Activated T-cell treated with anti-CD3 and anti-CD28 coated beads for 24 hours (primary cell): ENCODE measurements around the gene PRELID1.

Source experiments
- DNase-seq: peaks from one replicate; pipeline ENCODE4 v3.0.0-alpha.2; 2020; ENCODE audit warnings: low read depth

Gene PRELID1

DNA sequence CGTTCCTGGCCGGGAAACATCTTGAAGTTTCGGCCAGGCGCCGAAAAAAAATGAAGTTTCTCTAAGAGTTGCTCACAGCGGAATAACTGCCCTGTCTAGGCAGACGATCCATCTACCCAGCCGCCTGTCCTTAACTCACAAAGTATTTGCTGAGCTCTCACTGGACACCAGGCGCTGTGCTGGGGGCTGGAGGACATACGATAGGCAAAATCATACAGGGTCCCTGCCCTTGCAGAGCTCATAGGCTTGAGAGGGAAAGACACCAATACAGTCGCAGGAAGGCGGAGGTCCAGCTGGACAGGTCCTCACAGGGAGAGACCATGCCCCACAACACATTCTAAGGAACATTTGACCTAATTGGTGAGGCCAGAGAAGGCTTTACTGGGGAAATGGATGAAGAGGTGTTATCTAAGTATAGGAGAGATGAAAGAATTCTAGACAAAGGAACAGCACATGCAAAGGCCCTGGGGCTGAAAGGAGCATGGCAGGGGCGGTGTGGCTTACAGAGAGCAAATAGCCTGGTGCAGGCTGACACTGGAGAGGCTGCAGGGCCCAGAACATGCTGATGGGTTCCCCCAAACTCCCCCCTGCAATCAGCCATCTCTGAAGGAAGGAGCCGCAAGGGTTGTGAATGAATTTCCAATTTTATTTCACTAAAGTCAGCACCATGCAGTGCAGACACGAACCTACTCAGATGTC lies 10.1 kb downstream of the PRELID1 start:
- DNase-seq, result no peak

DNA sequence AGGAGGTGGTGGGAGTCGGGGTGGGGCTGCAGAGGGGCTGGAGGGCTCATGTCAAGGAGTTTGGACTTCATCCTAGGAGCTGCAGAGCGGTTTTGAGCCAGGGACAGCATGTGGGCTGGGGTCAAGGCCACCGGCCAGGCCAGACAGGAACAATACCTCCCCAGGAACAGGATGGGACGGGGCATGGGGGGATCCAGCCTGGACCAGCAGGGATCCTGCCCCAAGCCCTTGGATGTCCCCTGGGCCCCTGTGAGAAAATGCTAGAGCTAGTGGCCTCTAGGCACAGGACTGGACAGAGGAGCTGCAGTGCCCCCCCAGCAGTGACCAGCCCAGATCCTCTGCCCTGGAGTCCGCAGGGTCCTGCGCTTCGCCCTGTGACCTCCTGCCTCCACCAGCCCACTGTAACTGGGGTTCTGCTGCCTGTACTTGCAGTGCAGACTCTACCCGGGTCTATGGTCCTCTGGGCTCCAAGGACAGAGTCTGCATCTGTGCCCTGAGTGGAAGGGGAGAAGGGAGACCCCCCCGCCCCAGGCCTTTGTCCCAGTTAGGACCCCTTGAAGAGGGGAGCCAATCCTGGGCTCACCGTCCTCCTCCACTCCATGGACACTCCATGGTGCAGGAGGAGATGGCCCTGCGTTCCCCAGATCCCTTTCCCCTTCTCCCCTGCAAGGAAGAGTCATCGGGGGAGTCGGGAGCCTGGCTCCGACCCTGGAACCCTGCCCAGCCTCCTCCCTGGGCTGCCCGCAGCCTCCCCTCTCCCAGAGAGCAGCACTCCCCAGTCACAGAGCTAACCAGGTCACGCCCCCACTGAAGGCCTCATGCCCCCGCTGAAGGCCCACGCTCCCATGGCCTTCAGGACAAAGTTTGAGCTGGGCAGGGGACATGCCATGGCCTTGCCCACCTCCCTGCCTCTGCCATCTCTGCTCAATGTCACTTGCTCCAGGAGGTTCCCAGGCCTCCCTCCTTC lies 11.1 kb downstream of the PRELID1 start:
- no peak for DNase-seq

DNA sequence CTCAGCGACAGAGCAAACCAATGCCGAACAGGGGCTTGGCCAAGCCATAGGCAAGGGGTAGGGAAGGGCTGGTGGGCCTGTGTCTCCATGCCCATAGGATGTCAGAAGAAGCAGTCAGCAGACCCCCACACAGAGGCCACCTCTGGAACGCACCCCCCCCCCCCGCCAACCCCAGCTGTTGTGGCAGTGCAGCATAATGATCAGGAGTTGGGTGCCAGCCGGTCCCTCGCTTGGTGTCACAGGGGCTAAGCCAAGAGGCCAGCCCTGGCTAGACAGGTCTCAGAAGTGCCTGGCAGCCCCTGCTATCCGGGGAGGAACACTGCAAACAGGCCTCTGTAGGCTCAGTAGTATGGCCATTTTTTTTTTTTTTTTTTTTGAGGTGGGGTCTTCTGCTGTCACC lies 11.8 kb downstream of the PRELID1 start:
- no peak for DNase-seq

DNA sequence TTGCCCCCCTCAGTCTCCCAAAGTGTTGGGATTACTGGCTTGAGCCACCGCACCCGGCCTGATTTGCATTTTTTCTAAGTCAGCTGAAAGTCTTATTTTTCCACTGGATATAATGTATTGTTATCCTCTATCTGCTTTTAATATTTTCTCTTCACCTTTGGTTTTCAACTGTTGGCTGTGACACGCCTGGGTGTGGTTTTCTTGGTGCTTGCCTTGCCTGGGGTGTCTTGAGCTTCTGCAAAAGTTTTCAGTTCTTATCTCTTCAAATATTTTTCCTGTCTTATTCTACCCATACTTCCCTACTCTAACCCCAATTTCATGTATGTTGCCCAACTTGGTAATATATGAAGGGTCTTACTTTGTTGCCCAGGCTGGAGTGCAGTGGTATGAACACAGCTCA lies 12.4 kb downstream of the PRELID1 start:
- no peak for DNase-seq

DNA sequence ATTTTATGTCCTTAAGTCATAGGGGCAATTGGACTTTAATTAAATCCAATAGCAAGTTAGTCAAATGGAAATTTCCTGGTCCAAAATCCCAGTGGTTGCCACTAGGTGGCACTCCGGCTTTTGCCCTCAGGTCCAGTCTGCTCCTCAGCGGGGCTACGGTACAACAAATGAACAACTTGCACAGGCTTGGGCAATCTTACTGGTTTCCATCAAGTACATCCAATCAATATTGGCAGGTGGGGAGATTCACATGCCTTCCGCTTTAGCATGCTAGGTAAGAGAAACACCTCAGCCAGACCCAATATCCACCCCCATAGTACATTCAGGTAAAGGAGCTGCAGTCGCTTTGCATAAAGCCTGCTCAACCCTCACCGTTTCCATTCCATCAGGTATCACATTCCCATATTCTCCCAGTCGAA lies 14.4 kb downstream of the PRELID1 start:
- DNase-seq, result peak; percentile 61

DNA sequence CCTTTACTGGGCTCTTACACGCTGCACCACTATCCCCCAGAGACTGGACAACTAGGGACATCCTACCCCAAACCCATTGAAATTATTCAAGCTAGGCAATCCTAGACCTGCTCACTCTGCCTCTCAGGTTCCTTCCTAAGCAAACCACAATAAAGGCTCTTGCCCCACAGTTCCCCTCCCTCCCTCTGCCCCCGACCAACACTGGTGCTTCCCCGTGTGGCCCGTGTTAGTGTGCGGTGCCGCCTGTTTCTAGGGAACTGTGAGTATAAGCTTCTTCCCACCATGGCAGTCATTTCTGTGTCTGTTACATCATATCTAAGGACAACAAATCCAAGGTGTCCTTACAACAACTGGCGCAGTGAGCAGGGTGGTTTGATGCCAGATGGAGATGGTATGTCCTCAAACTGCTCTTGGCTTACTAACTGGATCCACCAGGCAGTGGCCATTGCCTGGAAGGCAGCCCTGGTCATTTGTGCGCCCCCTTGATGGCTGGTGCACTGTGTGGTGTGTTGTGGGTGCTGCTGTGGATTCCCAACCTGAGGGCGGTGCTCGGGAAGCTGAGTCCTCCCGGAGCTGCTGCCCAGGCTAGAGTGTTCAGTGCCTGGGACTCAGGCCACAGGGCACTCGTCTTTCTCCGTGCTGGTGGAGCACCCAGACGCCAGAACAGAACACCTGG lies 16.5 kb downstream of the PRELID1 start:
- no peak for DNase-seq

DNA sequence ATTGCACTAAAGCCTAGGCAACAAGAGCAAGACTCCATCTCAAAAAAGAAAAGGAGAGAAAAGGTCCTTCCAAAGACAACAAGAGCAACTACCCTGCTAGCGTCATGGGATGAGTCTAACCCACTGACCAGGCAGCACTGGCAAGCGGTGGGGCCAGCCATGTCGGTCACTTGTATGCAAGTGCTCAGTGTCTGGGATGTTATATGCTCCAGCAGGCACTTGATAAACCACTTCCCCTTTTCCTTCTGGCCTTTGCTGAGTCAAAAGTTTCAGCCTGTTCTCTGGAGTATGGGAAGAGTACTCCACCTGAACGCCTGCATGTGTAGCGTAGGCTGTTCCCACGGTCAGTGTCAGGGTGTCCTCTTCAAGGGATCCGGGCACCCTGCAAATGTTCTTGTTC lies 17.3 kb downstream of the PRELID1 start:
- DNase-seq, result no peak

DNA sequence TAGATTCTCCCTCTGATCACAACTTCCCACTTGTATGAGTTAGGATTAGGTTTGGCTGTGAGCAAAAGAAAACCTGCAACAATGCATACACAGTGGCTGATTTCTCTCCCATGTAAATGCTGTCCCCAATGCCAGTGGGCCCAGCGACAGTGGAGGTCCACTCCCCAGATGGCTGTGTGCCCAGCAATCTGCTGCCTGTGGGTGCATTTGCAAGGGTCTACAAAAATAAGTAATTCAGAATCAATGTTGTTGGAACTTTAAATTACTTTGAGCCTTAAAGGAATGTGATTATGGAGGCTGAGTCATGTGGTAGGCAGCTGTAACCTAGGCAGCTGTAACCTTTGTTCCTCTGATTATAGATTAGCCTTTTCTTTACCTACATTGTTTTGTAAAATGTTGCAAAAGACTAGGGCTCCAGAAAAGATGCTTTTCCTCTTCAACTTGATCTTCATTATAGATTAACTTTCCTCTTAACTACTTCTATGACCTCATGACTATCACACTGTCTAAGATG lies 22.3 kb downstream of the PRELID1 start:
- no peak for DNase-seq

DNA sequence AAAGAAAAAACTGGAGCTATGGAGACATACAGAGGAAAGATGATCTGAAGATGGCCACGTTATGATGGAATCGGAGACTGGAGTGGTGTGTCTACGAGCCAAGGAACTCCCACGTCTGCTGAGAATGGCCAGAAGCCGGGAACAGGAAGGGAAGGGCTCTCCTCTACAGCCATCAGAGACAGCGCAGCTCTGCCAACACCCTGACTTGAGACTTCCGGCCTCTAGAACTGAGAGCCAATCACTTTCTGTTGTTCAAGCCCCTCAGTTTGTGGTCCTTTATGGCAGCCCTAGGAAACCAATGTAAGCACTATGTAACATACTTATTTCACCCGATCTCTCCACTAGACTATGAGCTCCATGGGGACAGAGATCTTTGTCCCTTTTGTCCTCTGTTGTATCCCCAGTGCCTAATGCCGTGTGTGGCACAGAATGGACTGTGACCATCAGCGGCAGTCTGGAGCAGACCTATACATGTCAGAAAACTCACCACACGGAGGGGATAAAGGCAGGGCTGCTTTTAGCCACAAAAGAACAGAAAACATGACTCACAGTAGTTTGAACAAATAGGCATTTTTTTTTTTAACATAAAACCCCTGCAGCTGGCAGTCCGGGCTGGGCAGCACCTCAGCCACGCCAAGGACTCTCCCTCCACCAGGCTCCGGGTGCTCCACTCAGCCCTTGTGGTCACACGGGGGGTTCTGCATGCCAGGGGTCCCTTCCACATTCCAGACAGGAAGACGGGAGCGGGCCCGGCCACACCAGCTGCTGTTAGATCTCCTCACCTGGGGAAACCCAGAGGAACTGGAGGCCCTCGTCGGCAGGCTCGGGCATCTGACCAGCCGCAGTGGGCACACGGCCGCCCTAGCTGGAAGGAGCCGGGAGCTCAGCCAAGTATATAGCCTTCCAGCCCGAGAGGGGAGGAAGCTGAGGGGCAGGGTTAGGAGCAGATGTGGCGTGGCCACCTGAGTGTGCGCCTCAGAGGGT lies 24.2 kb downstream of the PRELID1 start:
- DNase-seq, result no peak

DNA sequence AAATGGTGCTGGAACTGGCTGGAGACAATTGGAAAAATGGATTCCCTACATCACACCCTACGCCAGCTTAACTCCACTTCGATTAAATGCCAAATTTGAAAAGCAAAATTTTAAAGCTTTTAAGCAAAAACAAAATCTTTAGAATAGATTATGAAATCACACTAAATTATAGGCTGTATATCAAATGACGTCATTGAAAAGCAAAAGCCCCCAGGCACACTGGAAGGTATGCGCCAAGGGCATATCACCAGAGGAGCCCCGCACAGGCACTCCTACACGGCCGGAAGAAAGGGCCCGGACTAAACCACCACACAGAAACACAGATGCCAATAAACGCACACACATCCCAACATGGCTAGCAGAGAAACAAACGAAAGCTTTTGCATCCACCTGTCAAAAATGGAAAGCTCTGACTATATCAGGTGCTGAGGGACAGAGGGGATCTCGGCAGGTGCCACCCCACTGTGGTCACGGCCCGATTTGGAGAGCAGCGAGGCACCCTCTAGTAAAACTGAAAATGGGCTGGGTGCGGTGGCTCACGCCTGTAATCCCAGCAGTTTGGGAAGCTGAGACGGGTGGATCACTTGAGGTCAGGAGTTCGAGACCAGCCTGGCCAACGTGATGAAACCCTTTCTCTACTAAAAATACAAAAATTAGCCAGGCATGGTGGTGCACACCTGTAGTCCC lies 25.1 kb downstream of the PRELID1 start:
- DNase-seq, result no peak

DNA sequence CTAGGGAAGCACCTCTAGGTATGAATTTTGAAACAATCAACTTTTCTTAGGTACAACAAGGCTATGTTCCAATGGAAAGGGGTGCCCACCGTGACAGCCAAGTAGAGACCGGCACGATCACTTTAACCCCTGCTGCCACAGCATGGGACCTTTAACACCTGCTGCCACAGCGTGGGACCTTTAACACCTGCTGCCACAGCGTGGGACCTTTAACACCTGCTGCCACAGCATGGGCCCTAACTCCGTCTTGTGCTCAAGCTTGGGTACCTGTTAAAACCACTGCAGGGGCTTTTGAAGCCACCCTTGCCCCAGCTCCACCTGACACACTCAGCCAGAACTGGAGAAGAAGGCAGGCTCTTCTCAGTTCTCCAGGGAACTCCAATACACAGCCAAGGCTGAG lies 26.3 kb downstream of the PRELID1 start:
- no peak for DNase-seq

DNA sequence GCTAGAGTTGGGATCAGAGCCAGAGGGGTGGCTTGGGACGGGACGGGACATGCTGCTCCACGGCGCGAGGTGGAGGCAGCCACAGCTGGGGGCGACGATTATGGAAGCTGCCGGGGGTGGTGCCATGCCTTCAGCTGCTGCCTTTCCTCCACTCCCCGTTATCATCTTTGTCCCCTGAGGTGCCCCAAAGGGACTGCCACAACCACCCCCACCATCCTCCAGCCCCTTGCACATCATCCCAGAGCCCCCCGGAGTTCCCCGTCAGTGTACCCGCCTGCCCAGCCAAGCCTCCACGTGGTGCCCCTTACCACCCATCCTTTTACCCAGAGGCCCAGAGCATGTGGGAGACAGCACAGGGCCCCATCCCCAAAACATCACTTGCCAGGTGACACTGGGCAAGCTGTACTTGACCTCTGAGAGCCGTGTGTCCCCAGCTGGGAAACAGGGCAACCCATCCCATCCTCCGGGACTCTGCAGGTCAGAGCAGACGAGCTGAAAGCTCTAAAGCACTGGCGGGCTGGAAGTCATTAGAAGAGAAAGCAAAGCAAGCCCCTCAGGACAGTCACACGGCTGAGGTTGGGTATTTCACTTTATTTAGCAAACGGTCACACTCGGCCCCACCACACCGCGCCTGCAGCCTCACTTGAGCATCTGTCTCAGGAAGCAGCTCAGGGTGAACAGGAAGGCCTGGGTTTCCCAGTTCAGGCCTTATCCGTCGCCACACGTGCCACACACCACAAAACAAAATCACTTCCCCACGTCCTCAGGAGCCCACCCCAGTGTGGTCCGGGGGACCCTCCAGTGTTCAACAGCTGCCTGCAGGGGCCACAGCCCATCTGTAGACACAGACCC lies 27.6 kb downstream of the PRELID1 start:
- DNase-seq, result no peak

DNA sequence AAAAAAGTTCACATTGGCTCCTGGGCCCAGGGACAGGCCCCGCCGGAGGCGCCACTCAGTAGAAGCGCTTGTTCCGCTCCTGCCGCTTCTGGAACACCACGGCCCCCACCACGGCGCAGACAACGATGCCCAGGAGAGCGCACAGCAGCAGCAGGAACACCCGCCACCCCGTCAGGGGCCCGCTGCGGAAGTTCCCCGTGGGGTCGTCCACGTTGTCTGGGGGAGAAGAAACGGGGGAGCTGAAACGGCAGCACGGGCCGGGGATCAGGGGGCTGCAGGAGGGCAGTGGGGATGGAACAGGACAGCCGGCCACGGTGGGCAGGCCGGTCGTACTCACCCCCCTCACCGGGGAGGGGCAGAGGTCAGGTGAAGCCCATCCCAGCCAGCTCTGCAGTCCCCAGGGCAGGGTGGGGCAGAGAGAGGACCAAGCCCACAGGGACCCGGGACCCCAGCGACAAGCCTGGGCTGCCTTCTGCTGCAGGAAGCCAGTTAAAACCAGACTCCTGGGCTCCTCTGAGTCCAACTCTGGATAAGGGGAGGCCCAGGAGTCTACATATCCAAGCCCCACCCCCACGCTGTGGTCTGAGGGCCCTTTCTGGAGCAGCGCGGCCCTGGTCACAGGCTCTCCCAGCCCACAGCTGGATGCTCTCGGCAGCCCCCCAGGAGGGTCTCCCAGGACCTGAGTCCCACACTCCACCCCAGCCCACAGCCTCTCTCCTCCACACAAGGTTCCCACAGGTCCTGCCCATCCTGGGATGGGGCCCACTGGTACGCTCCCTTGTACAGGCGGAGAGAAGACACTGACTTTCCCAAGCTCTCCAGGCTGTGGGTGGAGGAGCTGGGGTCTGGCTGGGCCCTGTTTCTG lies 28.7 kb downstream of the PRELID1 start:
- no peak for DNase-seq

DNA sequence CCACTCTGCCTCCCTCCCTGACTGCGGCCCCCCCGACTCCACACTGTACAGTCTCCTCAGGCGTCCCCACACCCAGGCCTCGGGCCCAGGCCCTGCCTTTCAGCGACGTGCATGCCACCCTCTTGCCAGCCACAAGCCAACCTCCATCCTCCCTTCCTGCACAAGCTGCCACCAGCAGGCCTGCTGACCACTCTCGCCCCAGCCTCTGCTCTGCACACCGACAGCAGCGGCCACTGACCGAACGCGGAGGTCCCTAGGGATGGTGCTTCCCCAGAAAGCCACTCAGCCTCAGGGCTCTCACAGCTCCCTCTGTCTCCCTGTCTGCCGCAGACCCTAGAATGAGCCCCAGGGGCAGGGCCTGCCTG lies 29.3 kb downstream of the PRELID1 start:
- no peak for DNase-seq

DNA sequence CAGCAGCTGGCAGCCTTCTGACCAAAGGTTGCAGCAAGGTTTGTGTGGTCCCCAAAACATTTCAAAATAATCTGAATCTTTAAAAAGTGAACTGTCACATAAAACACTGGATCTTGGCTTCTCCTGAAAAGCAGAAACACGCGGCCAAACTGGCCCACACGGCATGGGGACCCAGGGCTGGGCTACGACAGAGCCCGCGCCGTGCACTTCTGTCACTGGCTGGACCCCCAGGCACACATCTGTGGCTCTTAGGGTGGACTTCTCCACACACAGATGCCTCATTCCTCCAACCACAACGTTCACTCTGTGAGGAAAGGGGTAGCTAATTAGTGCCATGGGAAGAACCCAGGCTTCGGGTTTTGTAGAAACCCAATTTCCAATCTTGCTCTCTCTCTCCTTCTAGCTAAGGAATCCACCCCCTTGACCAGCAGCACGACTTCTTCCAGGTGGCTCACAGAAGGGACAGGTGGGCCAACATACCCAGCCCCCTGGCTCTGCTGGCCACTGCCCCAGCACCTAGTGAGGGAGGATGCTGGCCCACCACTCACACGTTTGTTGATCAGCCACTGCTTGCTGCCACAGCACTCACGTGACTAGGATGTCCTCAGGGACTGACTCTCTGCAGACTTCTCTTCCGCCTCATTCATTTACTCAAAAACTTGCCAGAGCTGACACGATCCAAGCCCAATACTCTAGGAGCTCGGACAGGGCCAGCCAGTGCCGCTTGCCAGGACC lies 30.0 kb downstream of the PRELID1 start:
- no peak for DNase-seq

DNA sequence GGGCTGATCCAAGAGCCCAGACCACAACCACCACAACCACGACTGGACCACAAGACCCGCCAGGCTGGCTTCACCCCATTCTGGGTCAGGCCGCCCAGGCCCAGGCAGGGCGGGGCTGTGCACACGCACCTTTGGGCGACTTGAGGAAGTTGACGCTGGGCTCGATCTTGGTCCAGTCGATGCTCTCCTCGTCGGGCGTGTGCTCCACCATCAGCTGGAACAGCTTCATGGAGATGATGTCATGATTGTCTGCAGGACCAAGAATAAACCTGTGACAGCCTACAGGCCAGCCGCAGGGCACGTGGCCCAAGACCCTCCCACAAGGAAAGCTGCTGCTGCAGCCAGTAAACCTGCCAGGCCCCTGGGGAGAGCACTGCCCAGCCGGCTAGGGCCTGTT lies 30.6 kb downstream of the PRELID1 start:
- no peak for DNase-seq

DNA sequence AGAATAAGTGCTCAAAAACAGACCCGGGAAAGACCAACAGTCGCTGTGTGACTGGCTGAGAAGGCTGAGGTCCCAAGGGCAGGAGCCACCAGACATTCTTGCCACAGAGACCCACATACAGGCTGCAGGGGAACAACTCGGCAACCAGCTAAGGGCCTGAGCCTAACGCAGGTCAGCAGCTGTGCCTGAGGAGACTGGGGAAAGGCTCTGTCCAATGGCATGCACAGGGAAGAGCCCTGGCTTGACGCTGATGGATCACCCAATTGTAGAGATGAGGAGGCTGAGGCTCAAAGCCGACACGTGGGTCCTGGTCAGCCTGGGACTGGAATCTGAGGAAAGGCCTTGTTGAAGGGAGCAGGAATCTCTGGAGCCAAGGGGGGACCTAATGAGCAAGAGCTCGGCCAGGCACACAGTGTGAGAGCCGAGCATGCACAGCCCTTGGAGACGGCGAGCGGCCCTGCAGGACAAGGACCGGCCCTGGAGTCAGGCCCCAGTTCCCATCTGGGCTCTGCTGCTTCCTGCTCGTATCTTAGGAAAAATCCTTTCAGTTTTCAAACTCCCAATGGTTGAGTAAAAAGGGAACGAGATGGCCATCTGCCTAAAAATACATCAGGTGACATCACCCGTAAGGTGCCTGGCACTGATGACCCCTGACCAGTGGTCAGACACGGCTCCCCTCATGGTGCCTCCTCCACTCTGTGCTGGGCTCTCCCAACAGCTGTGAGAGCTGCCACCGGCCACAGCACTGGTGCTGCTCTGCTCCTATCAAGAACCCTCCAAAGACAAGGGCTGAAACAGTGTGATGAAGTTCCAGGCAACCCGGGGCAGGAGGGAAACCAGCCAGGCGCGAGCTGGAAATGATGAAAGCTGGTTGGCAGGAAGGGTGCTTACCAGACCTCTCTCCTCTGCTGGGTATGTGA lies 31.4 kb downstream of the PRELID1 start:
- DNase-seq, result no peak
